ENCODE results near the gene OR6K3.
"Not testable (repeated sequence)": the region's sequence is repeated elsewhere in the genome, so short reads cannot be mapped to it uniquely, and the experiment has no call there.

OR6K3 gene

GRCh38 chr1:158716335-158716734 is 4.2 kb downstream of the OR6K3 start:
- WGBS, 2 experiments (ENCODE audit: insufficient coverage in 2 of 2), result no CpG with 5 or more reads among the region's 1 CpG
- Histone ChIP-seq H3K4me1 (ENCODE audit: control insufficient read depth, insufficient read depth, low read length, poor library complexity, severe bottlenecking) (no peaks in the 10 kb centered on the region), H3K9me3 (ENCODE audit: control insufficient read depth, low read length) (no peaks in the 10 kb centered on the region), H3K27ac (ENCODE audit: low read depth, low read length, severe bottlenecking) (no peak overlapping the region), H3K4me3 (ENCODE audit: extremely low read depth, insufficient read depth, low read length, poor library complexity, severe bottlenecking) (no peak overlapping the region), H3K36me3 (ENCODE audit: control insufficient read depth, insufficient read depth, low read length) (no peaks in the 10 kb centered on the region)

GRCh38 chr1:158714754-158715153 is 5.8 kb downstream of the OR6K3 start:
- H3K9me3 ChIP-seq (ENCODE audit: control insufficient read depth, low read length), result no peaks in the 10 kb centered on the region
- 67% methylated on average over 1 of the region's 1 CpG; no CpG with 5 or more reads in 1 of the 2 experiments for WGBS, 2 experiments (ENCODE audit: insufficient coverage in 2 of 2)
- H3K27ac ChIP-seq (ENCODE audit: low read depth, low read length, severe bottlenecking), result no peak overlapping the region
- H3K4me1 ChIP-seq (ENCODE audit: control insufficient read depth, insufficient read depth, low read length, poor library complexity, severe bottlenecking), result no peaks in the 10 kb centered on the region
- no peaks in the 10 kb centered on the region for H3K36me3 ChIP-seq (ENCODE audit: control insufficient read depth, insufficient read depth, low read length)
- H3K4me3 ChIP-seq (ENCODE audit: extremely low read depth, insufficient read depth, low read length, poor library complexity, severe bottlenecking), result no peak overlapping the region

- no peaks in the 10 kb centered on the region for H3K9me3 ChIP-seq (ENCODE audit: control insufficient read depth, low read length)
- 65 to 71% methylated on average over 2 of the region's 4 CpGs for WGBS, 2 experiments (ENCODE audit: insufficient coverage in 2 of 2)
- H3K27ac ChIP-seq (ENCODE audit: low read depth, low read length, severe bottlenecking), result no peak overlapping the region
- H3K36me3 ChIP-seq (ENCODE audit: control insufficient read depth, insufficient read depth, low read length), result no peaks in the 10 kb centered on the region
- no peak overlapping the region for H3K4me3 ChIP-seq (ENCODE audit: extremely low read depth, insufficient read depth, low read length, poor library complexity, severe bottlenecking)
- H3K4me1 ChIP-seq (ENCODE audit: control insufficient read depth, insufficient read depth, low read length, poor library complexity, severe bottlenecking), result no peaks in the 10 kb centered on the region
Observed at GRCh38 chr1:158711098-158711497, 9.4 kb downstream of the OR6K3 start.

- Histone ChIP-seq H3K9me3 (ENCODE audit: control insufficient read depth, low read length) (no peaks in the 10 kb centered on the region), H3K4me3 (ENCODE audit: extremely low read depth, insufficient read depth, low read length, poor library complexity, severe bottlenecking) (no peak overlapping the region), H3K27ac (ENCODE audit: low read depth, low read length, severe bottlenecking) (no peak overlapping the region), H3K4me1 (ENCODE audit: control insufficient read depth, insufficient read depth, low read length, poor library complexity, severe bottlenecking) (no peaks in the 10 kb centered on the region), H3K36me3 (ENCODE audit: control insufficient read depth, insufficient read depth, low read length) (no peaks in the 10 kb centered on the region)
- 90 to 100% methylated on average over 1 to 2 of the region's 2 CpGs for WGBS, 2 experiments (ENCODE audit: insufficient coverage in 2 of 2)
Observed at GRCh38 chr1:158706096-158706495, 14.4 kb downstream of the OR6K3 start.

GRCh38 chr1:158700552-158700951 is 20.0 kb downstream of the OR6K3 start, which contains the start of gene OR6K2:
OR6K2 (minus strand) TSS chr1:158700652; CDS start chr1:158700652, 0 bp downstream.
- Histone ChIP-seq H3K9me3 (ENCODE audit: control insufficient read depth, low read length) (no peaks in the 10 kb centered on the region), H3K27ac (ENCODE audit: low read depth, low read length, severe bottlenecking) (no peak within 1 kb of the TSS), H3K36me3 (ENCODE audit: control insufficient read depth, insufficient read depth, low read length) (no peaks in the 10 kb centered on the region), H3K4me1 (ENCODE audit: control insufficient read depth, insufficient read depth, low read length, poor library complexity, severe bottlenecking) (no peaks in the 10 kb centered on the region), H3K4me3 (ENCODE audit: extremely low read depth, insufficient read depth, low read length, poor library complexity, severe bottlenecking) (no peak within 1 kb of the TSS)
- 77 to 94% methylated on average over 3 to 4 of the region's 4 CpGs for WGBS, 2 experiments (ENCODE audit: insufficient coverage in 2 of 2)

- Histone ChIP-seq H3K36me3 (ENCODE audit: control insufficient read depth, insufficient read depth, low read length) (no peaks in the 10 kb centered on the region), H3K9me3 (ENCODE audit: control insufficient read depth, low read length) (no peaks in the 10 kb centered on the region), H3K27ac (ENCODE audit: low read depth, low read length, severe bottlenecking) (no peak overlapping the region), H3K4me3 (ENCODE audit: extremely low read depth, insufficient read depth, low read length, poor library complexity, severe bottlenecking) (no peak overlapping the region), H3K4me1 (ENCODE audit: control insufficient read depth, insufficient read depth, low read length, poor library complexity, severe bottlenecking) (no peaks in the 10 kb centered on the region)
- 100% methylated on average over 2 of the region's 2 CpGs; no CpG with 5 or more reads in 1 of the 2 experiments for WGBS, 2 experiments (ENCODE audit: insufficient coverage in 2 of 2)
Observed at GRCh38 chr1:158694596-158694995, 25.9 kb downstream of the OR6K3 start.

GRCh38 chr1:158692356-158692755 is 28.2 kb downstream of the OR6K3 start:
- no peaks in the 10 kb centered on the region for H3K9me3 ChIP-seq (ENCODE audit: control insufficient read depth, low read length)
- no peaks in the 10 kb centered on the region for H3K4me1 ChIP-seq (ENCODE audit: control insufficient read depth, insufficient read depth, low read length, poor library complexity, severe bottlenecking)
- H3K27ac ChIP-seq (ENCODE audit: low read depth, low read length, severe bottlenecking), result no peak overlapping the region
- no peaks in the 10 kb centered on the region for H3K36me3 ChIP-seq (ENCODE audit: control insufficient read depth, insufficient read depth, low read length)
- H3K4me3 ChIP-seq (ENCODE audit: extremely low read depth, insufficient read depth, low read length, poor library complexity, severe bottlenecking), result no peak overlapping the region

- no peaks in the 10 kb centered on the region for H3K4me1 ChIP-seq (ENCODE audit: control insufficient read depth, insufficient read depth, low read length, poor library complexity, severe bottlenecking)
- no peaks in the 10 kb centered on the region for H3K36me3 ChIP-seq (ENCODE audit: control insufficient read depth, insufficient read depth, low read length)
- H3K27ac ChIP-seq (ENCODE audit: low read depth, low read length, severe bottlenecking), result no peak overlapping the region
- H3K9me3 ChIP-seq (ENCODE audit: control insufficient read depth, low read length), result no peaks in the 10 kb centered on the region
- H3K4me3 ChIP-seq (ENCODE audit: extremely low read depth, insufficient read depth, low read length, poor library complexity, severe bottlenecking), result no peak overlapping the region
Observed at GRCh38 chr1:158691907-158692306, 28.6 kb downstream of the OR6K3 start.

- not testable (repeated sequence) for H3K36me3 ChIP-seq (ENCODE audit: control insufficient read depth, insufficient read depth, low read length); H3K4me3 ChIP-seq (ENCODE audit: extremely low read depth, insufficient read depth, low read length, poor library complexity, severe bottlenecking); H3K9me3 ChIP-seq (ENCODE audit: control insufficient read depth, low read length); H3K4me1 ChIP-seq (ENCODE audit: control insufficient read depth, insufficient read depth, low read length, poor library complexity, severe bottlenecking); H3K27ac ChIP-seq (ENCODE audit: low read depth, low read length, severe bottlenecking)
- no CpG with 5 or more reads among the region's 1 CpG for whole genome bisulfite sequencing, 2 experiments (ENCODE audit: insufficient coverage in 2 of 2)
Observed at GRCh38 chr1:158691149-158691548, 29.4 kb downstream of the OR6K3 start.

GRCh38 chr1:158689875-158690274 is 30.6 kb downstream of the OR6K3 start:
- Histone ChIP-seq H3K9me3 (ENCODE audit: control insufficient read depth, low read length) (no peaks in the 10 kb centered on the region), H3K4me3 (ENCODE audit: extremely low read depth, insufficient read depth, low read length, poor library complexity, severe bottlenecking) (no peak overlapping the region), H3K36me3 (ENCODE audit: control insufficient read depth, insufficient read depth, low read length) (no peaks in the 10 kb centered on the region)

GRCh38 chr1:158689110-158689509 is 31.4 kb downstream of the OR6K3 start:
- Histone ChIP-seq H3K36me3 (ENCODE audit: control insufficient read depth, insufficient read depth, low read length) (no peaks in the 10 kb centered on the region), H3K27ac (ENCODE audit: low read depth, low read length, severe bottlenecking) (no peak overlapping the region), H3K4me1 (ENCODE audit: control insufficient read depth, insufficient read depth, low read length, poor library complexity, severe bottlenecking) (no peaks in the 10 kb centered on the region), H3K4me3 (ENCODE audit: extremely low read depth, insufficient read depth, low read length, poor library complexity, severe bottlenecking) (no peak overlapping the region), H3K9me3 (ENCODE audit: control insufficient read depth, low read length) (no peaks in the 10 kb centered on the region)
- WGBS, 2 experiments (ENCODE audit: insufficient coverage in 2 of 2), result no CpG with 5 or more reads among the region's 1 CpG

More at GRCh38 chr1:158689875-158690274, 30.6 kb downstream of the OR6K3 start:
- Histone ChIP-seq H3K27ac (ENCODE audit: low read depth, low read length, severe bottlenecking) (no peak overlapping the region), H3K4me1 (ENCODE audit: control insufficient read depth, insufficient read depth, low read length, poor library complexity, severe bottlenecking) (no peaks in the 10 kb centered on the region)

- not testable (repeated sequence) for H3K4me3 ChIP-seq (ENCODE audit: extremely low read depth, insufficient read depth, low read length, poor library complexity, severe bottlenecking); H3K27ac ChIP-seq (ENCODE audit: low read depth, low read length, severe bottlenecking); H3K9me3 ChIP-seq (ENCODE audit: control insufficient read depth, low read length); H3K4me1 ChIP-seq (ENCODE audit: control insufficient read depth, insufficient read depth, low read length, poor library complexity, severe bottlenecking); H3K36me3 ChIP-seq (ENCODE audit: control insufficient read depth, insufficient read depth, low read length)
- 100% methylated on average over 1 of the region's 1 CpG; no CpG with 5 or more reads in 1 of the 2 experiments for WGBS, 2 experiments (ENCODE audit: insufficient coverage in 2 of 2)
Observed at GRCh38 chr1:158688343-158688742, 32.2 kb downstream of the OR6K3 start.
